ENCODE results near the gene GPLD1.

DNA sequence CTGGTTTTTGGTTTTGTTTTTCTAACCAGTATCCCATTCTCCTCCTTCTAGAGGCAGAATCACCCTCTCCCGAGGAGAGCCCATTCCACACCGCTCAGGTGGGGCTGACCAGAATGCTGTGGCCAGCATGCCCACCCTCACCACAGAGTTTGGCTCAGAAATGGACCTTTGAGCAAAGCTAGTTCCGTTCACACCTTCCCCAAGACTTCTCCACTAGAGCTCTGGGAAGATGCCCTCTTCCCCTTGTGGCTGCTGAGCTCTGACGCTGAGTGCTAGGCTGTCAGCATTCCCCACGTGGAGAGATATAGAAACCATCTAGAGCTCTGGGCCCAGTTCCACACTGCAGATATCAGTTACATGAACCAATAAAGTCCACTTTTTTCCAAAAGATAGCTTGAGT, 7.9 kb downstream of the GPLD1 start:
- no peak for TF ChIP-seq SUZ12 (IDR thresholded peaks at IDR 0.05; ENCODE audit: extremely low read depth, insufficient read depth, insufficient read length)
- TF ChIP-seq YY1 (IDR thresholded peaks at IDR 0.05; ENCODE audit: insufficient read depth, insufficient read length), result no peak
- TF ChIP-seq ZNF274 (IDR thresholded peaks at IDR 0.05; ENCODE audit: low read depth, low read length), result no peak

Data from NT2/D1 (cell line).